Suppressor macrophage (primary cell): ENCODE measurements around the gene NBPF3.

ENCODE experiments used
- DNase-seq, 4 experiments: peaks; one replicate each; pipeline ENCODE4 v3.0.0-alpha.2; 2020 to 2022

Gene NBPF3

GRCh38 chr1:21495225-21495820 is 55.4 kb downstream of the NBPF3 start:
- DNase-seq: no peak

DNA sequence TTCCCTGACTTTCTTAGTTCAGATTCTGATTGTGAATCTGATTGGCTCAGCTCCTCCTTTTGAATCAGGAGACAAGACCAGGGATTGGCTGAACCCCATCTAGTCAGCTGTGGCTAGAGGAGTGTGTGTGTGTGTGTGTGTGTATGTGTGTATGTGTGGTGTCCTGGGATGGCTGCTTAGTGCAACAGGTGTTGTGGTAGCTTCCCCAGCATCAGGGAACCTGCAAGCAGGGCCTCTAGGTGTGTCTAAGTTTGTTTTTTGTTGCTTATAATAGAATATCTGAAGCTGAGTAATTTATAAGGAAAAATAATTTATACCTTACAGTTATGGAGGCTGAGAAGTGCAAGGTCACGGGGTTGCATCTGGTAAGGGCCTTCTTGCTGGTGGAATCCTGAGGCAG is 56.1 kb downstream of the NBPF3 start:
- DNase-seq: no peak

DNA sequence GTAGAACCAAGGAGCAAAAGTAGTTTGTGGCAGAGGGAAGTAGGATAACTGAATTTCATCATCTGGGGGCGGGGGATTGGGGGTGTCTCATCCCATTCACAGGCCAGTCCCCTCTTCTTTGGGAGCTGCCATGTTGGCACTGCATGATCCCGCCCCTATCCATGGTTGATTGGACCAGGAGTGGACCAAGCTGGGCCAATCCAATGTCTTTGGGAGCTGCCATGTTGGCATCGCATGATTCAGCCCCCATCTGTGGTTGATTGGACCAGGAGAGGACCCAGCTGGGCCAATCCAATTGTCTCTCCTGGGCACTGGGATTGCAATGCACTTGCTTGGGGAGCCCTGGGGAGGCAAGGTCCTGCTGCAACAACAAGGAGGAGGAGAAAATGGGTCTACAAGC is 56.9 kb downstream of the NBPF3 start:
- no peak for DNase-seq

DNA sequence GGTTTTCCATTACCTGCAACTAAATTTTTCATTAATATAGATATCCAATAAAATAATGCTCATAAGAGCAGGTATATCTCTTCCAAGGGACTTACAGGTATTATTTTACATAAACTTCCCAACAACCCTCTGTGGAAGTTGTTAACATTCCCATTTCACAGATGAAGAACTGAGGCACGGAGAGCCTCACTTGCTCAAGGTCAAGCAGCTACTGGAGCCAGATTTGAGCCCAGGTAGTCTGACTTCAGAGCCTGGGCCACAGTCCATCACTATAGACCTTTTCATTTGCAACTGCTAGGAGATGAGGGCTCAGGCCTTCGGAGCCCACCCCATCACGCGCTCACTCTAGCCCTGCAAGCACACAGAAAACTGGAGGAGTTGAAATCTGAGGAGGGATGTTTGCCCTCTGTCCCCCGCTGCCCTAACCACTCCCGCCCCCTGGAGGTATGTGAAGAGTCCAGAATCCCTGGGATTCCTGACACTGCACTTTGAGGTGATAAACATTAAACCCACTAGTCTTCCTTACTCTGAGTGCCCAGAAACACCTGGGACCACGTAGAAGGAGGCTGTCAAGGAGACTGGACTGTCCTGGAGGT is 57.6 kb downstream of the NBPF3 start:
- DNase-seq: no peak

DNA sequence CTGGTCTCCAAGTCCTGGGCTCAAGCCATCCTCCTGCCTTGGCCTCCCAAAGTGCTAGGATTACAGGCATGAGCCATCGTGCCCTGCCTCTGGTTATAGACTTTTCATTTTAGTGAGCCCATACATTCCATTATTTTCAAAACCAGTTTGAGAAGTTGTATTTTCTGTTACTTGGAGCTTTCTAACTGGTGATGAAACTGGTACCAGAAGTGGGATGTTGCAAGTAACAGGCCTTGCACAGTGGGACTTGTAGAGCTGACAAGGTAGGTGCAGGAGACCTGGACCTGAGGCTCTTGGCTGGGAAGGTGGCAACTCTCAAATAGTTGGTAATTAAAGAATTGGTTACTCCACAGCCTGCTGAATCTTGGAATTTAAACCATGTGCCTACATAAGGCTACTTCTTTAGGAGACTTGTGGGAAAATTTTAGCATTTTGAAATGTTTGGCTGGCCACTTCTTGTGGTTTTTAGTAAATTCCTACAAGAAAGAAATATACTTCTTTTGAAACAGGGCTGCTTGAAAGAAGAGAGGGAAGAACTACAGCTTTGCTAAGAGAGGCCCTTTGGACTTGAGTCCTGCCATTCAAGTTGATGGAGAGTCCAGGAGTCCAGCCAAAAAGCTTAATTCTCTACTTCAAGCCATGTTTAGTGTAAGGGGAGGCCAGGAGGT is 59.5 kb downstream of the NBPF3 start:
- no peak for DNase-seq

GRCh38 chr1:21503706-21504377 is 63.9 kb downstream of the NBPF3 start:
- no peak for DNase-seq

DNA sequence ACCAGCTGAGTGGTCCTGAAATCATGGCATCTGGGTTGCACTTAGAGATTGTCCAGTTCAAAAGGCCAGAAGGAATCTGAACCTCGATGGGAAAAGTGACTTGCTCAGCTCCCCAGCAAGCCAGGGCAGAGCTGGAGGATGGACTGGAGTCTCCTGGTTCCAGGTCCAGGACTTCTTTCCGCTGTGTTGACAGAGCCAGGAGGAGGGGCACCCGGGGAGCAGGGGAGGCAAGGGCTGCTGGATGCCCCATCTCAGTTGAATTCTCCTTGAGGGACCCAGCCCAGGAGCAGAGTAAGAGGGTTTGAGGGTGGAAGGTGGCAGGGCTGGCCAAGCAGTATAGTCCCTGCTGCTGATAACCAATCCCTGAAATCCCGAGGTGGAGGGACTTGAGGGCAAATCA is 66.9 kb downstream of the NBPF3 start:
- DNase-seq: no peak

- no peak for DNase-seq
Measured at GRCh38 chr1:21507511-21508270, 67.8 kb downstream of the NBPF3 start.

DNA sequence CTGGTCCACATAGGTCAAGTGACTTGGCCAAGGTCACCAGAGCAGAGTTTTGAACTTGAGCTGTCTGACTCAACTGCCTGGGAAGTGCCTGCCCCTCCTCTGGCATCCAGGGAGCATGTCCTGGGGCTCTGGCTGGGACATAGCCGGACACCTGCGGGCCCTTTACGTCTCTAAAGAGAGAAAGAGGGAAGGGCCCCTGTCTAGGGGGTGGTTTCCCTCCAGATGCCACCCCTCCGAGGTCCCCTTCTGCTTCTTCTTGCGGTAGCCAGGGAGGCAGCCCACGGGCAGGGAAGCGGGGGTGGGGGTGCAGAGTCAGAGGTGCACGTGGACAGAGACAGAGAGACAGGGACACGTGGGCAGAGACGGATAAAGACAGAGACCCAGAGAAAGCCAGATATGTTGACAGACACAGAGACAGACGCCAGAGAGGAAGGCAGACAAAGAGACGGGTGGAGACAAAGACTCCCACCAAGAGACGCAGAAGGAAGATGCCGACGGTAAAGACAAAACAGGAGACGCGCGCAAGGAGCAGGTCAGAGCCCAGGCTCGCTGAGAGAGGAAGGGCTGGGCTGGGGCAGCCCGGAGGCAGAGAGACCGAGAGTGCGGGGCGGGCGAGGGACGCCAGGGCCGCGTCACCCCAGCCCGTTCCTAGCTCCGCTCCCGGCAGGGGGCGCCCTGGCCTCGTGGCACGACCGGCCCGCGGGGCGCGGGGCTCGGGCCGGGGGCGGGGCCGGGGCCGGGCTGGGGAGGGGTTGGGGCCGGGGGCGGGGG is 68.8 kb downstream of the NBPF3 start:
- peak; percentile 72 to 90 (median 78) for DNase-seq

DNA sequence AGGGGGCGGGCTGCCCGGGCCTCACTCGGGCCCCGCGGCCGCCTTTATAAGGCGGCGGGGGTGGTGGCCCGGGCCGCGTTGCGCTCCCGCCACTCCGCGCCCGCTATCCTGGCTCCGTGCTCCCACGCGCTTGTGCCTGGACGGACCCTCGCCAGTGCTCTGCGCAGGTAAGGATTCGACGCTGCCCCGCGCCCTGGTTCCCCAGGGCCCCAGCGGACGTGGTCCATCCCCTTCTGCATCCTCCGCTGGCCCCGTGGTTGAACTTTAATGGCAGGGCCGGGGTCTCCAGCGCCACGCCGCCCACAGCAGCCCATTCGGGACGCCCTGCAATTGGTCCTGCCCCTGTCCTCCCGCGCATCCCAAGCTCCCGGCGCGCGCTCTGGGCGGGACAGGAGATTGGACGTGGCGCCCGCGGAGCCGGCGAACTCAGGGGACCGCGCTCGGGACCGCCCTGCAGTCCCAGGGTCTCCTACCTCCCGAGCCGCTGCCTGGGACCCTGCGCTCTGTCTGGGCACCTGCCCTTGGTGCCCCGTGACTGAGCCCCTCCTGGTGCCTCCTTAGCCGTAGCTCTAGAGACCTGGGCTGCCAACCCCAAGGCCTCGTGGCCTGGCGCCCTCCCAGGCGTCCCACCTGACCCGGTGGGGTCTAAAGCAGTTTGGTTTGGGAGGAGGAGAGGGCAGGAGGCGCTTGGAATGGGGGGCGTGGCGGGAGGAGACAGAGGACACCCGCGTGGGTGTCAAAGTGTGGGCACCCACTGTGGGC is 69.6 kb downstream of the NBPF3 start, which contains the start of gene ALPL:
TSS of gene ALPL (plus strand) at position 73 of the 762 bp plus-strand sequence. CDS start 44,659 bp downstream, outside the sequence.
- DNase-seq: no peak

GRCh38 chr1:21510113-21510493 is 70.2 kb downstream of the NBPF3 start:
- DNase-seq: no peak

- DNase-seq: no peak
Measured at GRCh38 chr1:21510885-21511578, 71.1 kb downstream of the NBPF3 start.

- no peak for DNase-seq
Measured at GRCh38 chr1:21511579-21512522, 71.9 kb downstream of the NBPF3 start.

DNA sequence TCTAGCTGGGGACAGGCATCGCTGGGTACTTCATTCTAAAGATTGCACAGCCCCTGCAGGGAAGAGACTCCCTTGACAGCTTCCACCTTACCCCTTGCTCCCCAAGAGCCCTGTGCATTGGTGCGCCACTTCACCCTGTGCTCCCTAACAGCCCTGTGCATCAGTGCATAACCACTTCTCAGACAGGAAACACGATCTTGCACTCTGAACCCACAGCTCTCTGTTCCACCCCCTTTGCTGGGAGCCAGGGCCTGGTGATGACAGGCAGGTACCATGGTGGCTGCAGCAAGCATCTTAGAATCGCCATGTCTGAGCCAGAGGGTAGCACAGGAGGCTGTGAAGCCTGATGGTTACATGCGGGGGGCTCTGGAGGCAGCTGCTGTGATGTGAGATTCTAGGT is 74.3 kb downstream of the NBPF3 start:
- DNase-seq: no peak

DNA sequence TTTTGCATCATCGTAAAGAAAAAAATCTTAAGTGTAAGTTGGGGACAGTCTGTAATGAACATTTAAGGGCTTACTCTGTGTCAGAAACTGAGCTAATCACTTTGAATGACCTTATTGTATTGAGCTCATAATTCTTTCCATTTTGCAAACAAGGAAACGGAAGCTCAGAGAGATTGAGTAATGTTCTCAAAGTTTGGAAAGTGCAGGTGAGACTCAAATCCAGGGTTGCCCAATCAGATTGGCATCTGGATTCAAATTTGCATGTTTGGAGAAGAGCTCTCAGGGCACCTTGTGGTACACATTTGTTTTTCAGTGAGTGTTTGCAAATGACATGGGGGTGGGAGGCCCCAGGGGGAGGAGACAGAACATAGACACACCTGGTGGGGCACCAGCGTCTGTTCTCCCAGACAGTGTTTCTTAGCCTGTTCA is 77.2 kb downstream of the NBPF3 start:
- DNase-seq: no peak

GRCh38 chr1:21517660-21518480 is 77.9 kb downstream of the NBPF3 start:
- no peak for DNase-seq

- DNase-seq: no peak
Measured at GRCh38 chr1:21518774-21519455, 79.0 kb downstream of the NBPF3 start.
